ENCODE results near the gene CD8B2.
"Not testable (repeated sequence)": the region's sequence is repeated elsewhere in the genome, so short reads cannot be mapped to it uniquely, and the experiment has no call there.

- not testable (repeated sequence) for TF ChIP-seq CTCF (conservative IDR thresholded peaks at IDR 0.05; ENCODE audit: low read depth in 2 of 2); STAT1 (IDR thresholded peaks at IDR 0.05; ENCODE audit: unreplicated experiment); REST (IDR thresholded peaks at IDR 0.05; ENCODE audit: unreplicated experiment); POLR2AphosphoS5 (IDR thresholded peaks at IDR 0.05; ENCODE audit: low read depth); EZH2 (IDR thresholded peaks at IDR 0.05; ENCODE audit: low read depth, unreplicated experiment); EZH2phosphoT487 (IDR thresholded peaks at IDR 0.05; ENCODE audit: unreplicated experiment)
Observed at GRCh38 chr2:106492399-106492798, 5.2 kb downstream of the CD8B2 start.

Measured in GM23338 (cell line).